GM21723 (cell line): ENCODE results near the gene RPS6KA4.
A peak's percentile ranks its signal among the peaks of the same experiment; 100 is the strongest.
"Not testable (repeated sequence)": the region's sequence is repeated elsewhere in the genome, so short reads cannot be mapped to it uniquely, and the experiment has no call there.

ENCODE experiments used
- ATAC-seq: cut with Tn5 transposase; IDR thresholded peaks from one replicate; pipeline ENCODE4 v1.9.1; 2021; ENCODE audit warnings: mild to moderate bottlenecking, moderate library complexity; ENCODE audit not compliant: unreplicated experiment

Gene RPS6KA4

GRCh38 chr11:64358907-64359711, at the start of gene RPS6KA4:
RPS6KA4 (plus strand) TSS chr11:64359162; CDS start chr11:64359236, 74 bp downstream.
- peak; percentile 62 for ATAC-seq

GRCh38 chr11:64312947-64313346, 46.0 kb upstream of the RPS6KA4 start:
- ATAC-seq = no peak

GRCh38 chr11:64313491-64314145, 45.3 kb upstream of the RPS6KA4 start:
- ATAC-seq = no peak

- no peak for ATAC-seq
Measured at GRCh38 chr11:64314146-64314804, 44.7 kb upstream of the RPS6KA4 start.

- ATAC-seq = no peak
Measured at GRCh38 chr11:64314805-64315561, 44.0 kb upstream of the RPS6KA4 start.

DNA sequence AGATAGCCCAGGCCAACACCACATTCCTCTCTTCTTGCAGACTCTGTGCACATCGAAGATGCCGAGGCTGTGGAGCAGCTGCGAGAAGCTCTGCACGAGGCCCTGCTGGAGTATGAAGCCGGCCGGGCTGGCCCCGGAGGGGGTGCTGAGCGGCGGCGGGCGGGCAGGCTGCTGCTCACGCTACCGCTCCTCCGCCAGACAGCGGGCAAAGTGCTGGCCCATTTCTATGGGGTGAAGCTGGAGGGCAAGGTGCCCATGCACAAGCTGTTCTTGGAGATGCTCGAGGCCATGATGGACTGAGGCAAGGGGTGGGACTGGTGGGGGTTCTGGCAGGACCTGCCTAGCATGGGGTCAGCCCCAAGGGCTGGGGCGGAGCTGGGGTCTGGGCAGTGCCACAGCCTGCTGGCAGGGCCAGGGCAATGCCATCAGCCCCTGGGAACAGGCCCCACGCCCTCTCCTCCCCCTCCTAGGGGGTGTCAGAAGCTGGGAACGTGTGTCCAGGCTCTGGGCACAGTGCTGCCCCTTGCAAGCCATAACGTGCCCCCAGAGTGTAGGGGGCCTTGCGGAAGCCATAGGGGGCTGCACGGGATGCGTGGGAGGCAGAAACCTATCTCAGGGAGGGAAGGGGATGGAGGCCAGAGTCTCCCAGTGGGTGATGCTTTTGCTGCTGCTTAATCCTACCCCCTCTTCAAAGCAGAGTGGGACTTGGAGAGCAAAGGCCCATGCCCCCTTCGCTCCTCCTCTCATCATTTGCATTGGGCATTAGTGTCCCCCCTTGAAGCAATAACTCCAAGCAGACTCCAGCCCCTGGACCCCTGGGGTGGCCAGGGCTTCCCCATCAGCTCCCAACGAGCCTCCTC, 43.1 kb upstream of the RPS6KA4 start:
- not testable (repeated sequence) for ATAC-seq

DNA sequence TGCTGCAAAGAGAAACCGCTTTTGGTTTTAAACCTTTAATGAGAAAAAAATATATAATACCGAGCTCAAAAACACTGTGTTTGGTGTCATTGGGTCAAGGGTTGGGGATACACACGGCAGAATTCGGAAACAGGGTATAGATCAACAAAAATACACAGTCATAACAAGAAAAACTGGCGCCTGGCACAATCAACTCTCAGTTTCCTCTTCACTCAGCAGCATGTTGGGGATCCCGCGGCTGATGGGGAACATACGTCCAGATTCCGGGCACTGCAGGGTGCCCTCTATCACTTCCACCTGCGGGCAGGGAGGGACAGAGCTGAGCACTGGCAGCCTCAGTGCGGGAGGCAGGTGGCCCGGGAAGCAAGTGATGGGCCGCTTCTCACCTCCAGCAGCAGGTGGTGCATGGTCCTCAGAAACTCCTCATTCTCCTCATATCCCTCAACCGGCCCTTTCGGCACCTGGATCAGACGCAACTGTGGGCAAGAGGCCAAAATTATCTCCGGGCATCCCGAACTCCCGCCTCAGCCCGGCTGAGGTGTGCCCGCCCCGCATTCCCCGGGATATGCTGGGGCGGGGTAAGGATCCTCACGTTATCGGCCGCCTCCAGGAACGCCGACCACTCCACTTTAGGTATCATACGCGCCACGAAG, 42.2 kb upstream of the RPS6KA4 start:
- ATAC-seq = peak; percentile 3

DNA sequence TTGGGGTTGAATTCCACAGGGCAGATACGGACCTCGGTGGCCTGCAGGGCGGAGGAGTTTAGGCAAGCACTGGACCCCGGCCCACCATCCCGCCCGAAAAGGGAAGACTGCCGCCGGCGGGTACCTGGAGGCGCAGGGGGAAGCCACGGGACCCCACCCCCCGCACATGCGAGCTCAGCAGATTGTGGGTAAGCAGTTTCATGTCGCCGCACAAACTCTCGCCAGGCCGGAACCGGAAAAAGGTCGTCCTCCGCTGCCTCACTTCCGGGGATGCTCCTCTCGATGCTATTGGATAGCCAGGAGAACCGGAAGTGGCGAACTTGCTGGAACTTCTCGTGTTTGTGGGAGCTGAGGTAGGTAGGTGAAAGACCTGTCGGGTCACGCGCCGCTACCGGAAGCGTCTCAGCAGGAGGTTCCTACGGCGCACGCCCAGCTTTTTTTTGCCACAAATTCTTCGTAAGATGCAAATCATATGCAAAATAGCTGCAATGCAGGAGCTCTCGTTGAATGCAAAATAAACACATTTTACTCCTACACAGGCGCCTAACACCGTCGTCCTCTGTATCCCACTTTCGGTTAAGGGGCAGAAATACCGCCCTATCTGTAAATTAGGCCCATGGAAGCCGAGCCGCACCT, 41.5 kb upstream of the RPS6KA4 start, which contains the start of gene TRMT112:
Gene TRMT112 (minus strand): TSS at position 235 of the 636 bp plus-strand sequence. CDS start 33 bp downstream, at position 202.
- peak; percentile 57 for ATAC-seq

DNA sequence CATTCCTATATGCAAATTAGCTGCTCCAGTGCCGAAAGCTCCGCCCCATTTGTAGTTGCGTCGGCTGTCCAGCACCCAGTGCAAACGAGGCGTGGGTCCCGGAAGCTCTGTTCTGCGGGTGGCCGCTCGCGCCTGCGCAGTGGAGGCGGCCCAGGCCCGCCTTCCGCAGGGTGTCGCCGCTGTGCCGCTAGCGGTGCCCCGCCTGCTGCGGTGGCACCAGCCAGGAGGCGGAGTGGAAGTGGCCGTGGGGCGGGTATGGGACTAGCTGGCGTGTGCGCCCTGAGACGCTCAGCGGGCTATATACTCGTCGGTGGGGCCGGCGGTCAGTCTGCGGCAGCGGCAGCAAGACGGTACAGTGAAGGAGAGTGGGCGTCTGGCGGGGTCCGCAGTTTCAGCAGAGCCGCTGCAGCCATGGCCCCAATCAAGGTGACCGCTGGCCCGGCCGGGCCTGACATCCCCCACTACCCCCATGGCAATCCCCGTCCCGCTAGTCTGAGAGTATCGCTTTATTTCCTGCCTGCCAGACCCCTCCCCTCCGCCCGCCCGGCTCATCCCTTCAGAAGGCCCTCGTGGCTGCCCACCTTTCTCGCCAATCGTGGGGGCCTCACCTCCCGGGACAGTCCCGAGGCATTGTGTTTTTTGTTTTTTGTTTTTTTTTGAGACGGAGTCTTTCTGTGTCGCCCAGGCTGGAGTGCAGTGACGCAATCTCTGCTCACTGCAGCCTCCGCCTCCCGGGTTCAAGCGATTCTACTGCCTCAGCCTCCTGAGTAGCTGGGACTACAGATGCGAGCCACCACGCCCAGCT, 40.8 kb upstream of the RPS6KA4 start, which contains the start of gene PRDX5:
Gene PRDX5 (plus strand): TSS at position 161 of the 805 bp plus-strand sequence. CDS start 95 bp downstream, at position 256.
- peak; percentile 65 for ATAC-seq

DNA sequence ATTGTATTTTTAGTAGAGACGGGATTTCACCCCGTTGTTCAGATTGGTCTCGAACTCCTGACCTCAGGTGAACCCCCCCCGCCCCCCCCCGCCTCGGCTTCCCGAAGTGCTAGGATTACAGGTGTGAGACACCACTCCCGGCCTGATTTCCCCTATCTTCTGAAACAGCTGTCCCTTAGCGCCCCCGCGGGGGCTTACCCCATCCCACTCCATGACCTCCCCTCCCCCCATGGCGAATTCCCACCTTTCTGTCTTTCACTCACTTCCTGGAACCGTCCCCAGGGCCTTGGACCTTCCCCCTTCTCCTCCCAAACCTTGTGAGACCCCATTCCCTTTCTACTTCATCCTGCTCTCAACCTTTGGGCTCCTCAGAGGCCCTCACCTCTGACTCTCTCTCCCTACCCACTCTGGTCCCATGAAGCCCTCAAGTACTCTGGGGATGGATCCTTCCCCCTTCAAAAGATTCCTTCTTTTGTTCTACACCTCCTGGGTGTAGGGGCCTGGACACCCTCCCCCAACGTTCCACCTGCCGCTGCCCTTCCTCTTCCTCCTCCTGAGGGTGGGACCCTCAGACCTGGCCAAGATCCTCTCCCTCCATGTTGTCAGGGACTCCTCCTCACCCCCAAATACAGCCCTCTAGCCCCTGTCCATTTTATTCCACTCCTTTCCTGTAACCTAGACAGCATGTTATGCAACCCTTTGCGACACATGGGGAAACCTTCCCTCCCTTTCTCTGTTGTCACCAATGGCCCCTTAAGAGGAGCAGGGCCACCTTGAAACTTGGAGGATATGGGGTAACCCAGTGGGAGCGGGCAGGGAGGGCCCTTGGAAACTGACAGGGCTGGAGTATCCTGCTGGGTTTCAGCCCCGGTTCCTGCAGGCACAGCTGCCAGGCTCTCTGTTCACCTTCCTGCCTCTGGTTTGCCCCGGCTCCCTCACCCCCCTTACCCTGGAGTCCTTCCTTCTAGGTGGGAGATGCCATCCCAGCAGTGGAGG, 39.9 kb upstream of the RPS6KA4 start:
- ATAC-seq = no peak

- ATAC-seq = no peak
Measured at GRCh38 chr11:64320556-64320955, 38.4 kb upstream of the RPS6KA4 start.

- no peak for ATAC-seq
Measured at GRCh38 chr11:64321026-64321425, 37.9 kb upstream of the RPS6KA4 start.

GRCh38 chr11:64321533-64321932, 37.4 kb upstream of the RPS6KA4 start:
- no peak for ATAC-seq

DNA sequence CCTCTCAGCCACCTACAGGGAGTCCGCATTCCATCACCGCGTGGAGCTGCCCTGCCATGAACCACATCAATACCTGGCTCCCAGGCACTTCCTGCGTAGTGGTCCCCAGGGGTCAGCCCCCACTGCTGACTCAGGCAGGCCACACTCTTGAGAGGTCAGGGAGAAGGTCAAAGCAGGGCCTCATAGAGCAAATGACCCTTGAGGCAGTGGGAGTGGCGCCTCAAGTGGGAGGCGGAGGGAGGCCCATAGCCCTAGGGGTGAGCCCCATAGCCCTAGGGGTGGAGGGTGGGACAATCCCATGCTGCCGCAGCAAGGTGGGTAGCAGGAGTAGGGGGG, 36.1 kb upstream of the RPS6KA4 start:
- no peak for ATAC-seq

DNA sequence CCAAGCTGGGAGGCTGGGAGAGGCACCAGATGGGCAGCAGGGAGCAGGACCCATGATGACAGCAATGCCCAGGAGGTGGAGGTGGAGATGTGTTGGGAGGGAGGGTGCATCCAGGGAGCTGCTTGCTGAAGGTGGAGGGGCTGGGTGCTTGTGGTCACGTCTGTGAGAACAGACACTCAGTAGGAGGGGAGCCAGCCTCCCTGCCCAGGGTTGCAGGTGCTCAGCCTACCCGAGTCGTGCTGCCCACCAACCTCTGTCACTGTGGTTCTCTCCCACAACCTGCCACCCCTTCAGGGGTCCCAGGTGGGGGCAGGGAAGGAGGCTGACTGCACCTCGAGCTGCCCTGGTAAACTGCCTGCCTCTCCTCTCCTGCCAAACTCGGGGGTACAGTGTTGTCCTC, 35.6 kb upstream of the RPS6KA4 start:
- no peak for ATAC-seq

GRCh38 chr11:64323984-64324383, 35.0 kb upstream of the RPS6KA4 start:
- not testable (repeated sequence) for ATAC-seq
